Activated CD4-positive, CD25-positive, alpha-beta regulatory T cell treated with anti-CD3 and anti-CD28 coated beads, Interleukin-2, amount 50 U/mL, for 72 hours (primary cell): ENCODE results near the gene ADAMTS16.
"Not testable (repeated sequence)": the region's sequence is repeated elsewhere in the genome, so short reads cannot be mapped to it uniquely, and the experiment has no call there.

ENCODE experiments used
- DNase-seq: peaks from one replicate; pipeline ENCODE4 v3.0.0; 2021

ADAMTS16 gene, protein sequence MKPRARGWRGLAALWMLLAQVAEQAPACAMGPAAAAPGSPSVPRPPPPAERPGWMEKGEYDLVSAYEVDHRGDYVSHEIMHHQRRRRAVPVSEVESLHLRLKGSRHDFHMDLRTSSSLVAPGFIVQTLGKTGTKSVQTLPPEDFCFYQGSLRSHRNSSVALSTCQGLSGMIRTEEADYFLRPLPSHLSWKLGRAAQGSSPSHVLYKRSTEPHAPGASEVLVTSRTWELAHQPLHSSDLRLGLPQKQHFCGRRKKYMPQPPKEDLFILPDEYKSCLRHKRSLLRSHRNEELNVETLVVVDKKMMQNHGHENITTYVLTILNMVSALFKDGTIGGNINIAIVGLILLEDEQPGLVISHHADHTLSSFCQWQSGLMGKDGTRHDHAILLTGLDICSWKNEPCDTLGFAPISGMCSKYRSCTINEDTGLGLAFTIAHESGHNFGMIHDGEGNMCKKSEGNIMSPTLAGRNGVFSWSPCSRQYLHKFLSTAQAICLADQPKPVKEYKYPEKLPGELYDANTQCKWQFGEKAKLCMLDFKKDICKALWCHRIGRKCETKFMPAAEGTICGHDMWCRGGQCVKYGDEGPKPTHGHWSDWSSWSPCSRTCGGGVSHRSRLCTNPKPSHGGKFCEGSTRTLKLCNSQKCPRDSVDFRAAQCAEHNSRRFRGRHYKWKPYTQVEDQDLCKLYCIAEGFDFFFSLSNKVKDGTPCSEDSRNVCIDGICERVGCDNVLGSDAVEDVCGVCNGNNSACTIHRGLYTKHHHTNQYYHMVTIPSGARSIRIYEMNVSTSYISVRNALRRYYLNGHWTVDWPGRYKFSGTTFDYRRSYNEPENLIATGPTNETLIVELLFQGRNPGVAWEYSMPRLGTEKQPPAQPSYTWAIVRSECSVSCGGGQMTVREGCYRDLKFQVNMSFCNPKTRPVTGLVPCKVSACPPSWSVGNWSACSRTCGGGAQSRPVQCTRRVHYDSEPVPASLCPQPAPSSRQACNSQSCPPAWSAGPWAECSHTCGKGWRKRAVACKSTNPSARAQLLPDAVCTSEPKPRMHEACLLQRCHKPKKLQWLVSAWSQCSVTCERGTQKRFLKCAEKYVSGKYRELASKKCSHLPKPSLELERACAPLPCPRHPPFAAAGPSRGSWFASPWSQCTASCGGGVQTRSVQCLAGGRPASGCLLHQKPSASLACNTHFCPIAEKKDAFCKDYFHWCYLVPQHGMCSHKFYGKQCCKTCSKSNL

DNA sequence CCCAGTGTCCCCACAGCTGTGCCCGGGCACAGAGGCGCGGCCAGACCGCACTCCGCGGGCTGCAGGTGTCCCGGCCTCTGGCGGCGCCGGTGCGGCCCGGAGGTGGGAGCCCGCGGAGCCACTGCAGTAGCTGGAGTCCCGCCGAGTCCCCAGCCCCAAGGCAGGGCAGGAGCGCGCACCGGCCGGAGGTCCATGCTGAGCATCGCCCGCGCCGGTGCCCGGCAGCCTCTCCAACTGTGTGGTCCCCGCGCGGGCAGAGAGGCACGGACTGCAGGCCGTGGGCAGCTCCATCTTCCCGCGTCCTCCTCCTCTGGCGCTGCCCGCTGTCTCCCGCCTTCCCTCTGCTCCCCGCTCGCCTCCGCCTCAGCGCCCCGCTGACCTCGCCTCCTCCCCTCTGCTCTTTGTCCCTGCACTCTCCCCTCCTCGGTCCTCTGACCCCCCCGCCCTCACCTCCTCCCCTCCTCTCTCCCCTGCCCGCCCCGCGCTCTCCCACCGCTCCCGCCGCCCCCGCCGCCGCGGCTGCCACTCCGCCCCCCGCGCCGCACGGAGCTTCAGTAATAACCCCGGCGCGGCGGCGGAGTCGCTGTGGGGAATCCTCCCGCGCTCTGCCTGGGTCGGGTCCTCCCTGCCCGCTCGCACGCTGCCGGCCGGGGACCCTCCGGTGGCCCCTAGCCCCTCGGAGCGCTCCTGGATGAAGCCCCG lies at the start of gene ADAMTS16:
TSS of gene ADAMTS16 (plus strand) at position 554 of the 702 bp plus-strand sequence. CDS start at position 692, 138 bp downstream.
- no peak for DNase-seq

DNA sequence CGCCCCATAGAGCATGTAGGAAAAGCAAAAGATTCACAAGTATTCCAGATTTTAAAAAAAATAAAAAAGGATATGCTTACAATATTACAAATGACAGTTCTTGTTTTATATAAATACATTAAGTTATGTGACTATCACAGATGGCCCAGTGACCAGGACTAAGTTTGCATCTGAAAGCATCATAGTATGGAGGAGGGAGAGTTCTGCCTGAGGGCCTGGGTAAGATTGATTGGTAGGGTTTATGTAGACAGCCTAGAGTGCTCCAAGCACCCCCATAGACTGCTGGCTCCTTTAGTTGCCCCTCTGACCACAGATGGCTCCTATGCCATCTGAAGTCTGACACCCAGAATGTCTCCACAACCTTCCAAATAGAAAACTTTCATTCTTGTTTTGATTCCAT lies 48.0 kb upstream of the ADAMTS16 start:
- DNase-seq, result no peak

DNA sequence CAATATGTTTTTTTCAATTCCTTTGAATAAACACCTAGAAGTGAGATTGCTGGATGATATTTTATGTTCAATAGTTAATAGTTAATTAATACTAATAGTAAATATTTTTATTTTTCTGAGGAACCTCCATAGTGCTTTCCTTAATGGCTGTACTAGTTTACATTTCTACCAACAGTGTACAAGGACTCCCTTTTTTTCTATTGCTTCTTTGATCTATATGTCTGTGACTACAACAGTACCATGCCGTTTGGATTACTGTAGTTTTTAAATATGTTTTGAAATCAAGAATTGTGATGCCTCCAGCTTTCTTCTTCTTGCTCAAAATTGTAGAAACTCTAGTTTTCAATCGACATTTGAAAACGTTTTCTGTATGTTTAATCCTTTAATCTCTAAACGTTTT lies 39.5 kb upstream of the ADAMTS16 start:
- no peak for DNase-seq

DNA sequence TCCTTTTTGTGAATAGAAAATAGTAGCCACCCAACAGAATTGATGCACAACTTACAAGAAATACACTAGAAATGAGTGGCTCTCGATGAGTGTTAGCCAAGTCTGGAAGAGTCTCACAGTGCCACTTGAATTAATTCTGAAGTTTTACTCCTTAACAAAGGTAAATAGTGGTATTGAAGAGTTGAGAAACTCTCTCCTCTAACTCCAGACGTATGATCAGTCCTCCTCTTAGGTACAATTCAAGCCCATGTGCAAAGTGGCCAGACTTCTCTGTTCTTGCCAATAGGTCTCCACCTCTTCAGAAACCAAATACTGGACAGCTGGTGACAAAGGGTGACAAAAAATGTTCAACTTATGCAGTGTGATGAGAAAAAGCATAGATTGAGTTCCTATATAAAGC lies 38.5 kb upstream of the ADAMTS16 start:
- DNase-seq, result no peak

DNA sequence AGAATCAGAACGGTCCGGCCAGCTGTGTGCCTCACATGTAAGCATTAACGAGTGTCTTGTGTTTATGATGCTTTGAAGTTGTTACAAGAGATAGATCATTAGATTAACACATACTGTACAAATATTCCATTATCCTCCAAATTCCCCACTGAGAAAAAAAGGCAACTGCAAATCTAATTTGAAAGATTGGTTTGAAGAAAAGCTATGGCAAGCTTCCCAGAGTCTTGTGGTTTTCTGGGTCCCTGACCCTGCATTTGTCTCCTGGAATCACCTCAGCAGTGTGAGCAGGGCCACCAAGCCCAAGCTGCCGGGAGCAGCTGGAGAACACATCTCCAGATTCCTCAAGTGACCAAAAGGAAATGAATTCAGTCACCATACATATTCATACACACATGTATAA lies 36.9 kb upstream of the ADAMTS16 start:
- no peak for DNase-seq

DNA sequence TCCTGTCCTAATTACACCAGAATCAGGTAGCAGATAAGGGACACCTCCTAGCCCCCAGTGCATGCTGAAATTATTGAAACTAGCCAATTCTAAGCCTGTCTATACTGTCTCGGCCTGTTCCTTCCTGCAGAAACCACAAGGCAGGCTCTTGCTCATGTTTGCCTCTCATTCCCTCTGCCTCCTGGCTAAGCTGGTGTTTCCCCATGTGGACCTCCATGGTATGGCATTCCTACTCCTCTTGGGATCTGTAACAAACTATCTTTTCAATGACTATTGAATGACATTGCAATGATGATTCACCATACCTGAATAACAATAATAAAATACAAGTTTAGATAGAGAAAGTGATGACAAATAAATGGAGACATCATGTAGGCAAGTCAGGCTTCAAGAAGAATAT lies 35.6 kb upstream of the ADAMTS16 start:
- DNase-seq, result no peak

DNA sequence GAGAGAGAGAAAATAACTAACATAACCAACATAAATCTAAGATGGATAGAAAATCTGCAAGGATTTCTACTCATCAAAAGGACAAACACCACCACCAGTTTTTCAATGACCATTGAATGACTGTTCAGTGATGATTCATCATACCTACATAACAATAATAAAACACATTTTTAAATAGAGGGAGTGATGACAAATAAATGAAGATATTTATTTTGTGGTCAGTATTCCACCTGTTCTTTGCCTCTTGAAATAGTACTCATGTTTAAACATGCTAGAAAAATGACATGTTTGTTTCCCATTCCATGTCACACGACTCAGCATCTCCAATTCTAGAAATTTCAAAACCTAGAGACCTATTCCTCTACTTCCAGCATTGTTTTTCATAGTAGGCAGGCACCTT lies 34.6 kb upstream of the ADAMTS16 start:
- DNase-seq, result no peak

DNA sequence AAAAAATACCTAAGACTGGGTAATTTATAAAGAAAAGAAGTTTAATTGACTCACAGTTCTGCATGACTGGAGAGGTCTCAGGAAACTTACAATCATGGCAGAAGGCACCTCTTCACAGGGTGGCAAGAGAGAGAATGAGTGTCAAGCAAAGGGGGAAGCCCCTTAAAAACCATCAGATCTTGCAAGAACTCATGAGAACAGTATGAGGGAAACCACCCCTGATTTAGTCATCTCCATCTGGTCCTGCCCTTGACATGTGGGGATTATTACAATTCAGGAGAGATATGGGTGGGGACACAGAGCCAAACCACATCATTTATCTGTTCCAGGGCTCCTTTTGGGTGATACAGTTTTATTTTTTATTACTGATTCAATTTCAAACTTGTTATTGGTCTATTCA lies 23.2 kb upstream of the ADAMTS16 start:
- DNase-seq, result no peak

DNA sequence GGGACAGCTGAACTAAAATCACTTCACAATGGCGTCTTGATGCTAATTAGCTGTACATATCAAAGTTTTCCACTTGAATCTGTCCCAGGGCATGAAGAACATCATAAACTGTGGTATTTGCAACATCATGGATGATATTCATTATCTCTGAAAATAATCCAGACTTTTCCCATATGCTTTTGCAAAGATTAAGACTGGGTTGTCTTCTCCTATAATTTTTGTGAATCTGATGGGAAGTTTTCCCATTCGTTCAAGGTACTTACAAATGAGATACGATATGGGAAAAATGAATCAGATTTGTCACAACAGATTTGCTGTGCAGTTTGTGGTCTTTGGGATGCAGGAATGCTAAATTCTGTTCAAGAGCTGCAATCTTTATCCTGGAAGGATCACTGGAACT lies 17.4 kb upstream of the ADAMTS16 start:
- no peak for DNase-seq

DNA sequence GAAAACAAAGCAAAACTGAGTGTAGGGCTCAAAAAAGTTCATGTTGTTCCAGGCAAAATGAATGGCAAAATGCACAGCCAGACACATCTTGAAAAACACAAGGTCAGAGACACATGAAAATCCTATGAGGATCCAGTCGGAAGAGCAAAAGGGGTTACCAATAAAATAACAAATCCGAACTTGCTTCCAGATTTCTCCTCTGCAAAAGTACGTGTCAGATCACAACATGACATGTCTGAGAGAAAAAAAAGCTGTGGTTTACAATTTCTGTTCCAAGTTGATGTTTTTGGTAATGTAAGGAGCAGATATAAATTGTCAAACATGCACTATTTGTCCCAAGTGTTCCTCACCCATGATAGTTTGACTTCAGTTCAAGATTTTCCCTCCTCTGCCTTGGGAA lies 15.9 kb upstream of the ADAMTS16 start:
- no peak for DNase-seq

DNA sequence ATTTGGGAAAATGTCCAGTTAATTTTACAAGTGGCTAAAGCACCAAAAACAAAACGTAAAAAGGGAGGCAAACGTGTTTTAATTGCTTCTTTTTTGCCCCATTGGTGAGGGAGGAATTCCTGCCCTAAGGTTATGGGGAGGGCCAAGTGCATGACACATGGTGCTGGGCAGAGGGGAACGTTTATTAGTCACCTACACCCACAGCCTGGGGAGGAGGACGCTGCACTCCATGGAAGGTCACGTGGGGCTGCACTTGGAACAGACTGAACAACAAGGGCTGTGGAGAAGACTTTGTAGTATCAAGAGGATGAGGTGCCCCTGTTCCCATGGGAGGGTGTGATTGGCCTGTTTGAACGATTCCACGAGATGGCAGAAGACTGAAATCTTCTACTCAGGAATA lies 13.7 kb upstream of the ADAMTS16 start:
- no peak for DNase-seq

DNA sequence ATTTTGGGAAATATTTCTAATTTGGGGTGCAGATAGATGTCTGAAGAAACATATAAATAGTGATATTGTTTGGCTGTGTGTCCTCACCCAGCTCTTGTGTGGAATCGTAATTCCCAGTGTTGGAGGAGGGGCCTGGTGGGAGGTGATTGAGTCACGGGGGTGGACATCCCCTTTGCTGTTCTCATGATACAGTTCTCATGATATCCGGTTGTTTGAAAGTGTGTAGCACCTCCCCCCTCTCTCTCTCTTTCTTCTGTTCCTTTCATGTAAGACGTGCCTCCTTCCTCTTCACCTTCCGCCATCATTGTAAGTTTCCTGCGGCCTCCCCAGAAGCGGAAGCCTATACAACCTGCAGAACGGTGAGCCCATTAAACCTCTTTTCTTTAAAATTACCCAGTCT lies 11.4 kb upstream of the ADAMTS16 start:
- DNase-seq, result no peak

DNA sequence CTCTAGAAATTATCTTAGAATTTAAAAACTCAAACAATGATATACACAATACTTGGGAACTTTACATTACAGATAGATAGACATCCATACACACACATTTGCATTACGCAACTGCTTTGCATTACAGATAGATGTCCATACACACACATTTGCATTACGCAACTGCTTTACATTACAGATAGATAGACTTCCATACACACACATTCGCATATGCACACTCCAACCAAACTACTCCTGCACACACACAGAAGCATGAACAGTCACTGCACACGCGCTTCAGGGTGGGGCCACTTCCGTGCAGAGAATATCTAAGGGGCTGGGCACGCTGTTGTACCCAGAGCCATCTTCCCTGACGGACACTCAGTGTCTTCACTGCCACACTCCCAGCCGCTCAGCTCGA lies 7.9 kb upstream of the ADAMTS16 start:
- no peak for DNase-seq

DNA sequence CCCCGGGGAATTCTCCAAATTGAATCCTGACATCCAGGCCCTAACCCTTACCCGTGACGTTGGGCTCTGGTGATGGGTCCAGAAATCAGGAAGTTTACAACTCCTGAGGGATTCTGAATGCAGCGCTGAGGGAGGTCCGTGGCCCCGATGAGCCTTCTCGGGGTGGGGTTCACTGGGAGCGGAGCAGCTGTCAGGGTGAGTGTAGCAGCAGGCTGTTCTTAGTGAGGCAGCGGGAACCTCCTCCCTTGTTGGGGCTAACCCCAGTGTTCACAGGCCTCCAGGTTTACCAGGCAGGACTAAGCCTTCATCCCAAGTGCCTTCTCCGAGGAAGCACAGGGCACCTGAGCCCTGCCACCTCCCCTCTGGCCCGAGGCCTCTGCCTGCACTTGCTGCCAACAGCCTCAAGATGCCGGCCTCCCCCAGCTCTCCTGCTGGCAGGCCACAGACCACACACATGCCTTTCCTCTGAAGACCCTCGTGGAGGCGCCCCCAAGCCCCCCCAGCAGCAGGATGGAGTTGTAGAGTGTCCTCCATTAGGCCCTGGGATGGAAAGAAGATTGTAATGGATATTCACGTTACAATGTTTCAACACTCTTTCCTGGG lies 7.3 kb upstream of the ADAMTS16 start:
- DNase-seq, result no peak

DNA sequence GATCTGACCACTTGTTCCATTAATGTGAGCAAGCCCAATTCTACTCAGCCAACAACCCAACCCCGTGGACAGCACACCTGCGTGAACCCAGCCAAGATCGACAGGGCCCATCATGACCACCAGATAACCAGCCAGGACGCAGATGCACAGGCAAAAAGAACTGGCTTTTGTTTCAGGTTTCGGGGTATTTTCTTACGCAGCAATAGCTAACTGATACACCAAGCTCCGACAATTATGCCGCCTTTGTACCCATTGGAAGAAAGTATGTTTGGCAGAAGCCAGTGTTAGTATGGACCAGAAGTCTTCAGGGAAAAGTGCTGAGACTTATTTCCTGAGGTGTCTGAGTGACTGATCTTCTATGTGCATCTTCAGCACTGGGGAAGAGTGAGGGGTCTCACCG lies 6.0 kb upstream of the ADAMTS16 start:
- no peak for DNase-seq

DNA sequence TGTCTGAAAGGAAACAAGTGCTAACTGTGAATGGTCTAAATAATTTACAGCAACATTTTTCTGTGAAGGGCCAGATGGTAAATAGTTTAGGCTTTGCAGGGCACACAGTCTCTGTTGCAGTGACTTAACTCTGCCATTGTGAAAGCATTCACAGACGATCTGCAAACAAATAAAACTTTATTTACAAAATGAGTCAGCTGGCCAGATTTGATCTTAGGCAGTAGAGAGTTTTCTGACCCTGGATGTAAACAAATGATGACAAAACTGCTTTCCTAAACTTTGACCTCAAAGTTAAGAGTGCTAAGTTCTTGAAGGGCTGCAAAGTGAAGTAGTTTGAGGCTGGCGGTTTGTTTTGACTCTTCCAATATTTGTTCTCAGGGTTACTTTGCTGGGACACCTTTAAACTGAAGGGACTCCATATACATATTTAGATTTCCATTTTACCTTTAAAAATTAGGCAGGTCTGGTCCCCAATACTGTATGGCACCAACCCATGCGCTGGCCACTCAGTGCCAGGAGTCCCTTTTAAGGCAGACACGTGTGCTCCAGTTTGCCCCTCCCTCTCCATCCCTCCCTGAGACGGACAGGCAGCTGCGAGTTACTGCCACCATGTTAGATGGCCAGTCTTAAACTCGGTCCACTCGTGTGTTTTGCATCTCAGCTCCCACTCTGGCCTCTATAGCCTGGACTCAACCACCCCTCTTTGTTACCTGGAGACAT lies 4.0 kb upstream of the ADAMTS16 start:
- DNase-seq, result no peak

DNA sequence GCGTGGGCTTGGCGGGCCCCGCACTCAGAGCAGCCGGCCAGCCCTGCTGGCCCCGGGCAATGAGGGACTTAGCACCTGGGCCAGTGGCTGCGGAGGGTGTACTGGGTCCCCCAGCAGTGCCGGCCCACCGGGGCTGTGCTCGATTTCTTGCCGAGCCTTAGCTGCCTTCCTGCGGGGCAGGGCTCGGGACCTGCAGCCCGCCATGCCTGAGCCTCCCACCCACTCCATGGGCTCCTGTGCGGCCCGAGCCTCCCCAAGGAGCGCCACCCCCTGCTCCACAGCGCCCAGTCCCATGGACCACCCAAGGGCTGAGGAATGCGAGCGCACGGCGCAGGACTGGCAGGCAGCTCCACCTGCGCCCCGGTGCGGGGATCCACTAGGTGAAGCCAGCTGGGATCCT lies 2.3 kb upstream of the ADAMTS16 start:
- not testable (repeated sequence) for DNase-seq

DNA sequence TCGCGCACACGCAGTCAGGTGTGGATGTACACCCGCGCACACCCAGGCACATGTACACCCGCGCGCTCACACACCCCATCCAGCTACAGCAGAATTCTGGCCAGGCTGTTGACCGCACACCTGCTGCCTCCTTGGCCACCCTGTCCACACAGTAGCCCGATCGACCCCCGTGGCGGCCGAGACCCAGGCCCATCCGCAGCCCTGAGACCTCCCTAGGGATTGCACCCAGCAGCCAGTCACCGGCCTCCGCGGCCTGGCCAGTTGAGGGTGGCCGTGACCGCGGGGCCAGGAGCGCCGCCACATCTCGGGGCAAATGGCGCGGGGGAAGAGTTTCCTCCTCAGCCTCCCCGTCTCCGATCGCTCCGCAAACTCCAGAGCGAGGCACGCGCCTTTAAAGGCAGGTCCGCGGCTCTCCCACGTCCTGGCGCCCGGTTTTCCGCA lies 774 bp upstream of the ADAMTS16 start:
- DNase-seq, result no peak

DNA sequence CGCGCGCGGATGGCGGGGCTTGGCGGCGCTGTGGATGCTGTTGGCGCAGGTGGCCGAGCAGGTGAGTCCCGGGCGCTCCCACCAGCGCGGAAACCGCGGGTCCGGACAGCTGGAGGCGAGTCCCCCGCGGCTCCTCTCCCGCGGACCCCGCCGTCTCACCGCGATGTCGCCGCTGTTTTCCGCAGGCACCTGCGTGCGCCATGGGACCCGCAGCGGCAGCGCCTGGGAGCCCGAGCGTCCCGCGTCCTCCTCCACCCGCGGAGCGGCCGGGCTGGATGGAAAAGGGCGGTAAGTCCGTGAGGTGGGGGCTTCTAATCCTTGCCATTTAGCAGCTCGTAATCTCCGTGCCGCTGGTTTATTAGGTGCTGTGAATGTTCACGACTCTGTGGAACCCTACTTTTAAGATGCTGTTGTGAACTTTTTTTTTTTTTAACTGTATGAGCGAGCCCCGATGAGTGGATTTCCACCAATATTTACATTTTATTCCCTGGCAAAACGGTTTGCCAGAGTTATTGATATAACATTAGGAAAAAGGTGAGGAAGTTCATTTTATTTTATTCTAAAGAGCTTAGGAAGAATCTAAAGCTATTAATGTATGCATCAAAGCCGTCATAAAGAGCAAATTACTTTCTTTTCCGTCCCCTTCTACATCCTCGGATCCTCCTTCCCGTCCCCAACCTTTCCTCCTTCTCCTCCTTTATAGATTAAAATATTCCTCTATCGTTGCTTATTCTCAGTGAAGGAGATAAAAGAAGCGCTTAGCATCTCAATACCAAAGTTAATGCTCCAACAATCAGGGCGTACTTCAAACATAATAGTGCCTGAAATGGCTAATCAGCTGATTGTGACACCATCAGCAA lies 579 bp downstream of the ADAMTS16 start:
- no peak for DNase-seq

DNA sequence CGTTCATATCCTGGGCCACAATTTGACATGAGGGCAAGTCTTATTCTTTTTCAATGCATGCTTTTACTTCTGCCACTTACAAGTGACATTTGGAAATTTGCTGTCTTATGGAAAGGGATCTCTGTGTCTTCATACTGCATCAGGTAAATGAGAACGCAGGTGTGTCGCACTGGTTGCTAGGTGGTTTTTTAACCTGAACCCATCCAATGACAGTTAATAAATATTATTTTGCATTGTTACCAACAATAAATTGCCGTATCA lies 1.1 kb downstream of the ADAMTS16 start:
- no peak for DNase-seq
